ENCODE results near the gene GPC6. TPM values are rescaled to one million over a fixed set of nuclear protein-coding genes. Genes with fewer than 3 reads are reported as not detected.

Gene GPC6
- polyA plus RNA-seq, 1 of the 3 experiments (the other 2 are of a cell fraction) = 6.7 TPM

DNA sequence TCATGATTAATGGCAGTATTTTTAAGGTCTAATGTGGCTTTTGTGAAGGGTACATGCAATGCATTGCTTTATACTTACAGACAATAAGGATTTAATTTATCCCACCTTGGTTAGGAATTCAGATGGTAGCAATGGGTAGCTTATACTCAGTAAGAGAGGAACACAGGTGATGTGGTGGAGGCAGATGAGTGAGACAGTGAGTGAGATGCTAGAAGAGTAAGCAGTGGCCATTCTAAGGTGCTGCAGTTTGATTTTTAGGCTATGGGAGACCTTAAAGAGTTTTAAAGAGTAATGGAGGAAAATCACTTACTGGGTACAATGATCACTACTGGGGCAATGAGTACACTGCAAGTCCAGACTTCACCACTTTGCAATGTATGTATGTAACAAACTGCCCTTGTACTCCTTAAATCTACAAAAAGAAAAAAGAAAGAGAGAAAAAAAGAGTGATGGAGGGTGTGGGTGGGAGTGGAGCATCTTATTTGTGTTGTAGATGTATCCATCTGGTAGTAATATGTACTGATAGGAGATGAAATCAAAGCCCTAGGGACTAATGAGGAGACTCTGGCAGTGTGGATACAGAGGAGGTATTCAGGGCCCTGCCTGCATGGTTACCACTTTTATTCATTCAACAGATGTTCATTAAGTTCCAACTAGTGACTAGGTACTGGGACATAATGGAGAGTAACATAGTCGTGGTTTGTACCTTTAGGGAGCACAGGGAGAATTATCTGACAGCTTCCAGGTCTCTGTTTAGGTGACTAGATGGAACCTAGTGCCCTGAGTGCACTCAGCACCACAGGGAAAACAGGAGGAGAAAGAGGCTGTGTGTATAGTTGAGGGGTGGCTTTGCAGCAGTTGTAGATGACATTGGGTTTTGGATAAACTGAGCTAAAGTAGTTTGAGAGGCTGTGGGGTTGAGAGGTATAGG, 99.0 kb downstream of the GPC6 start (continued):
- TF ChIP-seq EZH2phosphoT487 (IDR thresholded peaks at IDR 0.05; ENCODE audit: borderline replicate concordance, low read depth) (no peak), POLR2AphosphoS5 (IDR thresholded peaks at IDR 0.05; ENCODE audit: low read depth, low read length) (no peak), SMC3 (IDR thresholded peaks at IDR 0.05; ENCODE audit: low read depth, low read length) (no peak), RAD21 (IDR thresholded peaks at IDR 0.05; ENCODE audit: low read length) (peak; percentile 25; the same call in 1 of the 2 replicates), FOXJ3 (CRISPR knock-in tag; IDR thresholded peaks at IDR 0.05) (no peak), TEAD4 (IDR thresholded peaks at IDR 0.05; ENCODE audit: borderline replicate concordance, insufficient read depth) (no peak), GABPA (IDR thresholded peaks at IDR 0.05; ENCODE audit: low read depth) (no peak), MXI1 (IDR thresholded peaks at IDR 0.05; ENCODE audit: low read depth, low read length) (no peak), RXRA (IDR thresholded peaks at IDR 0.05; ENCODE audit: borderline replicate concordance, low read depth) (no peak), JUND (IDR thresholded peaks at IDR 0.05) (no peak)

DNA sequence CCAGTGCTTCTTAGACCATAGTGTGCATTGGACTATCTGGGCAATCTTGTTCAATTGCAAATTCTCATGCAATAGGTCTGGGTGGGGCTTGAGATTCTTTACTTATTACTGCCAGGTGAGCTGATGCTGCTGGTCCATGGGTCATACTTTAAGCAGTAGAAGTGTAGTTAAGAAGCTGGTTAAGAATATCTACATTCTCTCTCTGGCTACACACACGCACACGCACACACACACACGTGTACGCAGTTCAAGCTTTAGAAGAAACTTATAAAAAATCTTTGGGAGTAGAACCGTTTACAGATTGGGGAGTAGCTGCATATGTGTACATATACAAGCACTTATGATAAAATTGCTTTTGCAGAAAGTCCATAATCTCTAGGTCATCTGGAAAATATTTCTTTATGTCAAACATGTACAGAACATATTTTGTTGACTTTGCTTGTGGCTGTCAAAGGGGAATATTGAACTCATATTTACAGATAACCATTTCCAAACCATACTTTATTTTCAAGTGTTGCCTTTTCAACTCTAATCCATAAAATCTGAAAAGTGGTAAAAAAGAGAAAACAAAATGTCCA, 99.7 kb downstream of the GPC6 start:
- TF ChIP-seq MEF2A (IDR thresholded peaks at IDR 0.05; ENCODE audit: borderline replicate concordance, low read depth) = no peak
- TF ChIP-seq NFIC (IDR thresholded peaks at IDR 0.05; ENCODE audit: borderline replicate concordance) = no peak
- TF ChIP-seq RAD21 (IDR thresholded peaks at IDR 0.05; ENCODE audit: low read length) = no peak
- TF ChIP-seq, protein P1, sequence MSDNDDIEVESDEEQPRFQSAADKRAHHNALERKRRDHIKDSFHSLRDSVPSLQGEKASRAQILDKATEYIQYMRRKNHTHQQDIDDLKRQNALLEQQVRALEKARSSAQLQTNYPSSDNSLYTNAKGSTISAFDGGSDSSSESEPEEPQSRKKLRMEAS (IDR thresholded peaks at IDR 0.05; ENCODE audit: low read depth) = no peak
- TF ChIP-seq, protein P2, sequence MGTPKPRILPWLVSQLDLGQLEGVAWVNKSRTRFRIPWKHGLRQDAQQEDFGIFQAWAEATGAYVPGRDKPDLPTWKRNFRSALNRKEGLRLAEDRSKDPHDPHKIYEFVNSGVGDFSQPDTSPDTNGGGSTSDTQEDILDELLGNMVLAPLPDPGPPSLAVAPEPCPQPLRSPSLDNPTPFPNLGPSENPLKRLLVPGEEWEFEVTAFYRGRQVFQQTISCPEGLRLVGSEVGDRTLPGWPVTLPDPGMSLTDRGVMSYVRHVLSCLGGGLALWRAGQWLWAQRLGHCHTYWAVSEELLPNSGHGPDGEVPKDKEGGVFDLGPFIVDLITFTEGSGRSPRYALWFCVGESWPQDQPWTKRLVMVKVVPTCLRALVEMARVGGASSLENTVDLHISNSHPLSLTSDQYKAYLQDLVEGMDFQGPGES (IDR thresholded peaks at IDR 0.05; ENCODE audit: low read depth, low read length) = no peak
- no peak for TF ChIP-seq MXI1 (IDR thresholded peaks at IDR 0.05; ENCODE audit: low read depth, low read length)
- TF ChIP-seq SIN3A (IDR thresholded peaks at IDR 0.05; ENCODE audit: borderline replicate concordance, low read depth, low read length) = no peak
- TF ChIP-seq JUND (IDR thresholded peaks at IDR 0.05) = no peak
- TF ChIP-seq, protein P3, sequence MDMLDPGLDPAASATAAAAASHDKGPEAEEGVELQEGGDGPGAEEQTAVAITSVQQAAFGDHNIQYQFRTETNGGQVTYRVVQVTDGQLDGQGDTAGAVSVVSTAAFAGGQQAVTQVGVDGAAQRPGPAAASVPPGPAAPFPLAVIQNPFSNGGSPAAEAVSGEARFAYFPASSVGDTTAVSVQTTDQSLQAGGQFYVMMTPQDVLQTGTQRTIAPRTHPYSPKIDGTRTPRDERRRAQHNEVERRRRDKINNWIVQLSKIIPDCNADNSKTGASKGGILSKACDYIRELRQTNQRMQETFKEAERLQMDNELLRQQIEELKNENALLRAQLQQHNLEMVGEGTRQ (IDR thresholded peaks at IDR 0.05; ENCODE audit: borderline replicate concordance, low read depth, low read length) = no peak
- no peak for TF ChIP-seq GABPA (IDR thresholded peaks at IDR 0.05; ENCODE audit: low read depth)
- TF ChIP-seq FOXM1 (IDR thresholded peaks at IDR 0.05; ENCODE audit: low read depth) = no peak
- no peak for TF ChIP-seq EP300 (IDR thresholded peaks at IDR 0.05; ENCODE audit: borderline replicate concordance in 1 of 2, low read depth in 1 of 2, low read length in 1 of 2)
- TF ChIP-seq, protein P4, sequence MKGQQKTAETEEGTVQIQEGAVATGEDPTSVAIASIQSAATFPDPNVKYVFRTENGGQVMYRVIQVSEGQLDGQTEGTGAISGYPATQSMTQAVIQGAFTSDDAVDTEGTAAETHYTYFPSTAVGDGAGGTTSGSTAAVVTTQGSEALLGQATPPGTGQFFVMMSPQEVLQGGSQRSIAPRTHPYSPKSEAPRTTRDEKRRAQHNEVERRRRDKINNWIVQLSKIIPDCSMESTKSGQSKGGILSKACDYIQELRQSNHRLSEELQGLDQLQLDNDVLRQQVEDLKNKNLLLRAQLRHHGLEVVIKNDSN (IDR thresholded peaks at IDR 0.05; ENCODE audit: borderline replicate concordance, low read depth) = no peak
- no peak for TF ChIP-seq TEAD4 (IDR thresholded peaks at IDR 0.05; ENCODE audit: borderline replicate concordance, insufficient read depth)
- TF ChIP-seq, protein P5, sequence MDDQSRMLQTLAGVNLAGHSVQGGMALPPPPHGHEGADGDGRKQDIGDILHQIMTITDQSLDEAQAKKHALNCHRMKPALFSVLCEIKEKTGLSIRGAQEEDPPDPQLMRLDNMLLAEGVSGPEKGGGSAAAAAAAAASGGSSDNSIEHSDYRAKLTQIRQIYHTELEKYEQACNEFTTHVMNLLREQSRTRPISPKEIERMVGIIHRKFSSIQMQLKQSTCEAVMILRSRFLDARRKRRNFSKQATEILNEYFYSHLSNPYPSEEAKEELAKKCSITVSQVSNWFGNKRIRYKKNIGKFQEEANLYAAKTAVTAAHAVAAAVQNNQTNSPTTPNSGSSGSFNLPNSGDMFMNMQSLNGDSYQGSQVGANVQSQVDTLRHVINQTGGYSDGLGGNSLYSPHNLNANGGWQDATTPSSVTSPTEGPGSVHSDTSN (IDR thresholded peaks at IDR 0.05) = no peak
- TF ChIP-seq, protein P6, sequence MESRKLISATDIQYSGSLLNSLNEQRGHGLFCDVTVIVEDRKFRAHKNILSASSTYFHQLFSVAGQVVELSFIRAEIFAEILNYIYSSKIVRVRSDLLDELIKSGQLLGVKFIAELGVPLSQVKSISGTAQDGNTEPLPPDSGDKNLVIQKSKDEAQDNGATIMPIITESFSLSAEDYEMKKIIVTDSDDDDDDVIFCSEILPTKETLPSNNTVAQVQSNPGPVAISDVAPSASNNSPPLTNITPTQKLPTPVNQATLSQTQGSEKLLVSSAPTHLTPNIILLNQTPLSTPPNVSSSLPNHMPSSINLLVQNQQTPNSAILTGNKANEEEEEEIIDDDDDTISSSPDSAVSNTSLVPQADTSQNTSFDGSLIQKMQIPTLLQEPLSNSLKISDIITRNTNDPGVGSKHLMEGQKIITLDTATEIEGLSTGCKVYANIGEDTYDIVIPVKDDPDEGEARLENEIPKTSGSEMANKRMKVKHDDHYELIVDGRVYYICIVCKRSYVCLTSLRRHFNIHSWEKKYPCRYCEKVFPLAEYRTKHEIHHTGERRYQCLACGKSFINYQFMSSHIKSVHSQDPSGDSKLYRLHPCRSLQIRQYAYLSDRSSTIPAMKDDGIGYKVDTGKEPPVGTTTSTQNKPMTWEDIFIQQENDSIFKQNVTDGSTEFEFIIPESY (IDR thresholded peaks at IDR 0.05; ENCODE audit: borderline replicate concordance, low read depth) = no peak
- no peak for TF ChIP-seq TAF1 (IDR thresholded peaks at IDR 0.05; ENCODE audit: borderline replicate concordance, low read depth, low read length)
- H3K36me3 ChIP-seq (replicated peaks in 1 of 2; ENCODE audit: control insufficient read depth in 1 of 2, insufficient read depth in 2 of 2, low read length in 1 of 2) = no peaks in the 10 kb centered on the region
- H3K9me3 ChIP-seq = no peaks in the 10 kb centered on the region
- no peaks in the 10 kb centered on the region for H3F3A ChIP-seq (replicated peaks; ENCODE audit: insufficient read depth)
- no peak overlapping the region for H3K4me3 ChIP-seq (ENCODE audit: low read depth in 2 of 2, low read length in 1 of 2)
- H3K9me2 ChIP-seq = no peaks in the 10 kb centered on the region
- POLR2A ChIA-PET = no interaction called here
- CTCF ChIA-PET = interaction anchor here (0.5 to 1.6 kb wide), 4 partner anchors 10 to 561 kb away, joined by 3 to 4 read pairs (median 3); no protein-coding TSS in a partner anchor
- H4K20me1 ChIP-seq (ENCODE audit: insufficient read depth) = no peaks in the 10 kb centered on the region
- DNase-seq = no peak
- no peak overlapping the region for H2AFZ ChIP-seq (ENCODE audit: low read depth)
- H3K9ac ChIP-seq = no peak overlapping the region
- H3K27me3 ChIP-seq (ENCODE audit: insufficient read depth) = no peaks in the 10 kb centered on the region
- no peak overlapping the region for H3K4me2 ChIP-seq
- peak overlapping the region in 1 of 2 experiments; percentile 63; a peak in 1 of 4 replicates for H3K27ac ChIP-seq (ENCODE audit: low read depth in 2 of 2, low read length in 1 of 2)
- no peaks in the 10 kb centered on the region; the same call in 1 of the 2 replicates for H3K79me2 ChIP-seq (ENCODE audit: insufficient read depth)
- 72% methylated on average over 5 of the region's 5 CpGs for WGBS (ENCODE audit: low lambda C conversion rate)
- peaks cover 5 to 20% of the 10 kb centered on the region in 2 experiments; a peak in 3 of 4 replicates for H3K4me1 ChIP-seq (ENCODE audit: control insufficient read depth in 1 of 2, insufficient read depth in 2 of 2, low read depth in 1 of 2, low read length in 1 of 2)
